Ovary (tissue), 9 donors: ENCODE data around the gene CDKAL1. TPM values are rescaled to one million over a fixed set of nuclear protein-coding genes. Genes with fewer than 3 reads are reported as not detected.

Source experiments
- DNase-seq, 5 donors: peaks; one replicate each; pipeline ENCODE4 v3.0.0-alpha.2; 2019 to 2020
- H3K27ac ChIP-seq, 2 donors: fragments of 200-600 bp; one replicate each; pipeline versions ENCODE4 v1.5.1 to v1.8.0; 2019 to 2022
- H3K27me3 ChIP-seq: fragments of 200-600 bp; one replicate; pipeline ENCODE4 v1.8.0; 2022
- H3K36me3 ChIP-seq: fragments of 200-600 bp; sonication (generic); one replicate; pipeline ENCODE4 v1.5.1; 2019
- H3K4me1 ChIP-seq: one replicate; pipeline ENCODE4 v1.8.1; 2013; ENCODE audit warnings: mild to moderate bottlenecking, moderate library complexity; ENCODE audit not compliant: insufficient read depth
- H3K4me3 ChIP-seq: fragments of 200-600 bp; sonication (generic); one replicate; pipeline ENCODE4 v1.5.1; 2017
- H3K9me3 ChIP-seq, 2 donors: fragments of 200-600 bp in 1 of 2; sonication (generic) in 1 of 2; one replicate each; pipeline versions ENCODE4 v1.5.1 to v1.8.1; 2013 to 2019; ENCODE audit warnings: mild to moderate bottlenecking in 1 of 2, moderate library complexity in 1 of 2
- CTCF ChIP-seq, 3 donors: fragments of 450-650 bp in 2 of 3; fragments of 200-600 bp in 1 of 3; IDR thresholded peaks; one replicate each; pipeline versions ENCODE4 v1.5.1 to v1.8.0; 2016 to 2022; ENCODE audit warnings: antibody characterized with exemption in 3 of 3, mild to moderate bottlenecking in 1 of 3
- EP300 ChIP-seq: sonication (generic); formaldehyde crosslinking; IDR thresholded peaks from one replicate; pipeline ENCODE4 v1.6.1; 2017; ENCODE audit warnings: antibody characterized with exemption
- POLR2A ChIP-seq: fragments of 450-650 bp; IDR thresholded peaks from one replicate; pipeline ENCODE4 v1.6.1; 2017; ENCODE audit warnings: antibody characterized with exemption, mild to moderate bottlenecking, moderate library complexity
- WGBS, 3 donors: extraction: QIAGEN DNeasy Blood & Tissue Kit in 1 of 3; methylation state at CpG; one replicate each; pipeline versions ENCODE4 v1.1.5 to v1.1.7; 2013 to 2017; 5-methylcytosine and 5-hydroxymethylcytosine counted together
- intact Hi-C, 4 donors: fragments of 100-400 bp; cut with DNase I; formaldehyde crosslinking; loops; one replicate each; pipeline versions ENCODE4 v1.11.0 to v1.15.1; 2022 to 2023
- polyA plus RNA-seq, 2 donors: library from polyadenylated mRNA; stranded (reverse); fragments of 200-250 nt in 1 of 2; fragments of 350-450 nt in 1 of 2; fragmentation: Illumina TruSeq in 1 of 2; extraction: RNeasy Lipid Tissue Mini Kit (QIAGEN cat#74804) in 1 of 2; gene quantifications; one replicate each; pipeline ENCODE4 v1.2.3, GENCODE V29; 2013 to 2014
- total RNA-seq, 7 donors: library from RNA; depleted of rRNA in 2 of 7; stranded (reverse); fragments of >200 nt in 2 of 7; fragmentation: NEBNext Ultra II Directional in 3 of 7; extraction: Animal tissue kit (Norgen Biotek cat#: 25700) in 3 of 7; gene quantifications; one replicate each; pipeline versions ENCODE4 v1.1.0 to v1.2.4, GENCODE V29; 2016 to 2023
- donor health status: DM: no; HTN: no; CAD: no; lungs with moderate emphysema.
- donor health status: DM: no; HTN: no; CAD: no.
- donor health status: Bipolar disorder and iron deficiency.
- donor health status: DM: yes; HTN: yes; CAD: no.
- donor health status: DM: no; HTN: no; CAD: no.
- donor health status: DM: yes; HTN: yes; CAD: no.

The CDKAL1 gene
- total and polyA plus RNA-seq, 9 donors = 6.8 to 21.3 (median 18.9) TPM

- Histone ChIP-seq H3K27me3 (no peaks in the 10 kb centered on the region), H3K36me3 (no peaks in the 10 kb centered on the region), H3K27ac (no peak overlapping the region), H3K4me3 (no peak overlapping the region), H3K4me1 (peaks cover 2% of the 10 kb centered on the region), H3K9me3 (no peaks in the 10 kb centered on the region)
- intact Hi-C loops = no loop called here
- DNase-seq = no peak
- 88 to 92% (median 90%) methylated on average over 7 of the region's 7 CpGs for WGBS, 3 donors
- TF ChIP-seq CTCF (IDR thresholded peaks at IDR 0.05) (no peak), POLR2A (no peak), EP300 (no peak)
Measured at GRCh38 chr6:21099338-21100314, 565.4 kb downstream of the CDKAL1 start.

DNA sequence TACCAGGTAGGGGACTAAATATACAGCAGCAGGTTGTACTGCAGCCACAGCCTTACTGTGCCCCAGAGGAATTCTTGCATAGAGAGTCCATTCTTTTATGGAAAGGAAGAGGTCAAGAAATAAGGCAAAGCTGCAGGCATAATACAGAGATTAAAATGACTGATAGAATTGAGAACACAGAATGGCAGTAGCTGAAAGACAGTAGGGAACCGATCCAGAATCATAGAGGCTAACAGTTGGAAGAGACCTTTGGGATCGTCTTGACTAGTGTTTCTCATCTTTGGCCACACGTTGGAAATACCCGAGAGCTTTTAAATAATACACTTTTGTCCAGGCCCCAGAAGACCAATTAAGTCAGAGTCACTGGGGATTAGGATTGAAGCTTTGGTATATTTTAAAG, 566.7 kb downstream of the CDKAL1 start:
- DNase-seq = no peak
- H3K36me3 ChIP-seq = no peaks in the 10 kb centered on the region
- 94 to 96% (median 96%) methylated on average over 4 of the region's 4 CpGs for WGBS, 3 donors
- no peak overlapping the region for H3K27ac ChIP-seq
- H3K4me1 ChIP-seq = peaks cover 1% of the 10 kb centered on the region
- no peaks in the 10 kb centered on the region for H3K9me3 ChIP-seq
- H3K27me3 ChIP-seq = no peaks in the 10 kb centered on the region
- intact Hi-C loops = no loop called here
- TF ChIP-seq POLR2A (no peak), CTCF (IDR thresholded peaks at IDR 0.05) (no peak), EP300 (no peak)
- H3K4me3 ChIP-seq = no peak overlapping the region

GRCh38 chr6:21101694-21102093, 567.4 kb downstream of the CDKAL1 start:
- Histone ChIP-seq H3K9me3 (no peaks in the 10 kb centered on the region), H3K27me3 (no peaks in the 10 kb centered on the region), H3K36me3 (no peaks in the 10 kb centered on the region), H3K27ac (no peak overlapping the region), H3K4me3 (no peak overlapping the region), H3K4me1 (peaks cover 1% of the 10 kb centered on the region)
- intact Hi-C loops = no loop called here
- WGBS, 3 donors = 90 to 98% (median 97%) methylated on average over 1 of the region's 1 CpG
- TF ChIP-seq CTCF (IDR thresholded peaks at IDR 0.05) (no peak), POLR2A (no peak), EP300 (no peak)
- no peak for DNase-seq

DNA sequence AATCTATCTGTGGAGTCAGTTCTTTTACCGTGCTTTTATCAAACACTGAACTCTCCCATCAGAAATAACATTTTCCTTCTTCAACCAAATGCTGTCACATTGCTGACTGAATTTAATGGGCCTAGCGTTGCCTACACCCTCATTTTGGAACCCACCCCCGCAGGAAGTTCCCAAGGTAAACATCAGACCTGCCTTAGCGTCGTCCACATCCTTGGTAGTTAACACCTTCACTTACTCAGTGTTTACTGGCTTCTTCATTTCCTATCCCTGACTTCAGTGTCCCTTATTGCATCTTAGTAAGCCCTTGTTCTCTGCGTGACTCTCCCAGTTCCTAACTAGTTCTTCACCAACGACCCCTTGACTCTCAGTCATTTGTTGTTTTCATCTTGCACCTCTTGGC, 567.9 kb downstream of the CDKAL1 start:
- H3K4me1 ChIP-seq = peaks cover 1% of the 10 kb centered on the region
- no peak for DNase-seq
- H3K9me3 ChIP-seq = no peaks in the 10 kb centered on the region
- H3K27me3 ChIP-seq = no peaks in the 10 kb centered on the region
- no peak overlapping the region for H3K27ac ChIP-seq
- WGBS, 3 donors = 84 to 94% (median 92%) methylated on average over 7 of the region's 7 CpGs
- no peak overlapping the region for H3K4me3 ChIP-seq
- TF ChIP-seq CTCF (IDR thresholded peaks at IDR 0.05) = no peak
- no peak for TF ChIP-seq EP300
- no peak for TF ChIP-seq POLR2A
- no peaks in the 10 kb centered on the region for H3K36me3 ChIP-seq
- intact Hi-C loops = no loop called here
